ENCODE data around the gene DHCR7.

The DHCR7 gene

DNA sequence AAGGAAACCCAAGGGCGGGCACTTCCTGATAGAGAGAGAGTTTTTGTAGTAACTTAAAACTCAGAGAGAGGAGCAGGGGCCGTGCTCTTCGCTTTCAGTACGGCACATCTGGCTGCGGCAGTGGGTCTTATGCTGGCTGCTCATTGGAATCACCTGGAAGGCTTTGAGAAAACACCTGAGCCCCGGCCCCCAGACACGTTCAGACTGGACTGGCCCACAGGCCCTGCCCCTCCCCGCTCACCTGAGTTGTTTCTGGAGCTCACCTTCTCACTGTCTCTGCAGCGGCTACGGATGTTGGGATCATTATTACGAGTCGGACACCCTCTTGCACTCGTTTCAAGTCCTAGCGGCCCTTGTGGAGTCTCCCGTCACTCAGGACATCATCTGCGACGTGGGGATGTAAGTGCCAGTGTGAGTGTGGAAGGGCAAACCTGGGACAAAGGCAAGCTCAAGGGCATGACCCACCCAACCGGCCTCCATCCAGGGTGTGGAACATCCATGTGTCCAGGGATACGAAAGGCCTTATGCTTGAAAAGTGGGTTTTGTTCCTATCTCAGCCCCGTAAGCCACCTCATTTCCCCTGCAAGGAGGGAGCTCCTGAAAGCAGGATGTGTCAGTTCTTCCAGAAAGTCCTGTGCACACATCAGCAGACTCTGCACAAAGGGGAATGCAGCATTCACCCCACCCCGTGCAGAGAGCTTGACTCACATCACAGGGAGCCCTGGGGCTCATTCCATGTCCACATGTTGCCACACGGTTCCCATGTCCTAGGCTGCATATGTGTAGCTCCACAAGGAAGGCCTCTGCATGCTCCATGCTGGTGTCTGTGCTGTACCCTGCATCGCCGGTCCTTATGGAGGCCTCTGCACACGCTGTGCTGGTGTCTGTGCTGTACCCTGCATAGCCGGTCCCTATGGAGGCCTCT is 10.2 kb upstream of the DHCR7 start:
- DNase-seq: no peak

GRCh38 chr11:71456831-71457230 is 8.6 kb upstream of the DHCR7 start:
- DNase-seq: no peak

GRCh38 chr11:71456294-71456693 is 8.1 kb upstream of the DHCR7 start:
- no peak for DNase-seq

- DNase-seq: no peak
Measured at GRCh38 chr11:71454470-71455113, 6.4 kb upstream of the DHCR7 start.

GRCh38 chr11:71453918-71454304 is 5.7 kb upstream of the DHCR7 start:
- no peak for DNase-seq

DNA sequence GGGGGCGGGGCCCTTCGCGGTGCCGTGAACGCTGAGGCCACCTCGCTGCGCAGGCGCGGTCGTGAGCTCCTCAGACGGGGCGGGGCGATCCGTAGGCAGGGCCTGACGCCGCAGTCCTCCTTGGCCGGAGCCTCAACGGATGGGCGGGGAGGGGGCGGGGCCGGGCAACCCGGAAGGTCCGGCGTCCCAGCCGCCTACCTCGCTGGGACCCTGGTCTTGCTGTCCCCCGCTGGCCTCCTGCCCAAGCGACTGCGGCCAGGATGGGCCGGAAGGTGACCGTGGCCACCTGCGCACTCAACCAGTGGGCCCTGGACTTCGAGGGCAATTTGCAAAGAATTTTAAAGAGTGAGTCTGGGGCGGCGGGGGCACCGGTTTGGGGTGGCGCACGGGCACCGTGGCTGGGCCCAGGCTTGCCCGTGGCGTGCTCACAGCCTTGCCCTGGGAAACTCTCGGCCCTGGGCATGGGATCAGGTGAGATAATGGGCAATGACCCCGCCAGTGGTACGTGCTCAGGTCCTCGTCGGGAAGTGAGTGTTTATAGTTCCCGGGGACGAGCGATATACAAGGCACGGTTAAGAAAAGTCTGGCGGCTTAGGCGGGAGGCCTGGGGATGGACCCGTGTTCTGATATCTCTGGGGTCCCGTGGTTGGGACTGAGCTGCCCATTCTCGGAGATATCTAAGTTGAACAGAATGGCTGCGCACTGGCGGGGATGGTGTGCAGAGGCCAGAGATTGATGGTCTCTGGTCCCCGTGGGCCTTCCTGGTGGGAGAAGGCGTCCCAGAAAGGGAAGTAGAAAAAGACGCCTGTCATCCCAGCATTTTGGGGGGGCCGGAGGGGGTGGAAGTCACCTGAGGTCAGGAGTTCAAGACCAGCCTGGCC is 5.1 kb upstream of the DHCR7 start, which contains the start of gene NADSYN1:
NADSYN1 (plus strand) TSS at position 167 of the 881 bp plus-strand sequence; CDS start at position 261, 94 bp downstream.
- peak; percentile 84 for DNase-seq

DNA sequence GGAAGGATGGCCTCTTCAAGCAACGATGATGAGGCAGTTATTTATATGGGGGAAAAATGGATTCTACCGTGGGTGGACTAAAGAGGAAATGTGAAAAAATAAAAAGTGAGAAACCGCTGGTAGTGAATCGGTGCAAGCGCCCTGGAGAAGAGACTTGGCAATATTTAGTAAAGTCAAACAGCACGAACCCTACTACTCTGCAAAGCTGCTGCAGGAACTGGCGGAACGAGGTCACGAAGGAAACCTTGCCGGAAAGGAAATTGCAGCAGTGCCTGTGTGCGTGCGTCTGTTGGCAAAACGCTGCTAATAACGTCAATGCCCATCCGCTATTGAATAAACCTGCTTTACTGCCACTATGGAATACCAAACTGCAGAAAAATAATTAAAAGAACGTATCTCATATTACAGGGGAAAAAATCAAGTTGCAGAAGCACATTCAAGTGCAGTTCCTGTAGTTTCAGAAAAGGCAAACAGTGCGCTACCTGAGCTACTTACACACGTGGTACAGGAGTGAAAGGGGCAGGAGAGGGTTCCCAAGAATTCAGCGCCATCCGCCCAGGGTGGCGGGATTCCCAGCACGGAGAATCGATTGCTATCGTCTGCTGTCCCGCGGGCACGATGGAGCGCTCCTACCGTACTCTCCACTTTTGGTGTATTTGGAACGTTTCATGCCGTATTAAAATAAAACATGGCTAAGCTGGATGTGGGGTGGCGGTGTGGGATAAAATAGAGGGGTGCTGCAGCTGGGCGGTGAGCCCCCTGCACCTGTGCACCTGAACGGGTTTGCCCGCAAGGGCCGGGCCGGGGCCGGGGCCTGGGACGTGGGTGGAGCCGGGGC is 4.2 kb upstream of the DHCR7 start:
- DNase-seq: peak; percentile 80

GRCh38 chr11:71451596-71452198 is 3.5 kb upstream of the DHCR7 start:
- DNase-seq: peak; percentile 18

GRCh38 chr11:71450939-71451338 is 2.7 kb upstream of the DHCR7 start:
- no peak for DNase-seq

DNA sequence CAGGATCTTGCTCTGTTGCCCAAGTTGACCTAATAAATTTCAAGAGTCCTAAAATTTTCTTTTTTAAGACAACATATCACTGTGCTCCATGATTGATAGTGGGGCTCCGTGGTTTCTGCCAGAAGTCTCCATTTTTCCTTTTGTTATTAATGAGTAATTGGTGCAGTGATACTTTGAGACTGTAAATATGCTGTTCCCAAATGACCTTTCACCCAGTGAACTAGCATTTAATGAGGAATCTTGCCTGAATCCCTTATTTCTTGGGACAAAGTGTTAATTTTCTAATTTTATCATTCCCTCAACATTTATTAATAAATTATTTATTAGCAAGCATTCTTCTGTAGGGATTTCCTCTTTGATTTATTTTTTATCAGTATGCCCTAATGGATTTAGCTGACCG is 2.3 kb upstream of the DHCR7 start:
- DNase-seq: no peak

DNA sequence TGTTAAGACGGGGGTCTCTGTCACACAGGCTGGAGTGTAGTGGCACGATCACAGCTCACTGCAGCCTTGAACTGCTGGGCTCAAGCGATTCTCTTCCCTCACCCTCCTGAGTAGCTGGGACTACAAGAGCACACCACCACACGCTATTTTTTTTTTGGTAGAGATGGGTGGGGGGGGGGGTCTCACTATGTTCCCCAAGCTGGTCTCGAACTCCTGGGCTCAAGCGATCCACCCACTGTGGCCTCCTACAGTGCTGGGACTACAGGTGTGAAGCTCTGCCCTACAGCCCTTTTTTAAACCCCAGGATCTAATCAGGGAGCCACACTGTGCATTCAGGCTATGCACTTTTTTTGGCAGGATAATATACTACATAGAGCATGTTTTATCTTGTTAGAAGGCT is 1.4 kb upstream of the DHCR7 start:
- DNase-seq: no peak

DNA sequence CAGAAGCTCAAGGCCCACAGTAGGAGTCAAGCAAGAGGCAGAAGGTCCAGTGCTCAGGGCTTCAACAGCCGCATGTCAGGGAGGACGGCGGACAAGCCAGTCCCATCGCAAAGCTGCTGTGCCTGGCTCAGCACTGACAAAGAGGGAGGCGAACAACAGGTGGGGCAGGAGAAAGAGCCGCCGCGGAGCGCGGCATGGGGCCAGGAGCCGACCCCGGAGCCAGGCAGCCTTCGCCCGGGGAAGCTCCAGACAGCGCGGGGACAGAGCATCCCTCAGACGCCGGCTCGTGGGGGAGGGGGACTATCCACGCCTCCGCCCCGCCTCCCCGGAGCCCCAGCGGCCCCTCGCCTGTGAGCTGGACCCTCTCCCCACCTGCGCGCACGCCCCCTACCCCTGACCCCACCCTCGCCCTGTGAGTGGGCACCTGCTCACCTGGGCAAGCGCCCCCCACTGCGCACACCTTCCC is 369 bp downstream of the DHCR7 start:
- peak; percentile 85 for DNase-seq

DNA sequence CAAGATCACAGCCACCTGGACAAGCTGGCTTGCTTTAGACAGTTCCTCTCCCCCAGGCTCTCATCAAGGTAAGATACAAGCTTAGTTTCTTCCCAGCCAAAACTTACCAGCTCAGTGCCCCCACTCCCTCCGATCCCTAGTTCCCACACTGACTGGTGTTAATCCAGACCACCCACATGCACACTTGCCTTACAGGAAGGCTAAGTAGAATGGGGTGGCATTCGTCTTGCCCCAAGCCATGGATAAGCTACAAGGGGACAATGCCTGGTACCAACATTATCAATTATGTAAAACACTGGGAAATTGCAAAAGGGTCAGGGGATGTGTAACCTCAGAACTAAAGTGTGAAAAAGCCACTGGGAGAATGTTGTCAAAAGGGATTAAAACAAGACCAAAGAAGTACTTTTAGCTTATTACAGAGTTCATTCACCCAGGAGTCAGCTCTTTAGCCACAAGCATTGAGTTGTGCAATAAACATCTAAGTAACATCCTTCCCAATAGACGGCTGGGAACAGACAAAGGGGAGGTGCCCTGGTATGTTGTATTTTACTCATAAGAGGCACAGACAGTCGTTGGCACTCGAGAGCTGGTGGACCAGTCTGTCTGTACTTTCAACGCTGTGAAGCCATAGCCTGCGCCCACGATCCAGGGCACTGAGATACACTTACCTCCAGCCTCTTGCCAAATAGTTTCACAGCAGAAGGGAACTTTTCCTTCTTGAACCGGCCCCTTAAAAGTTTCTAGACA is 1.1 kb downstream of the DHCR7 start:
- no peak for DNase-seq

DNA sequence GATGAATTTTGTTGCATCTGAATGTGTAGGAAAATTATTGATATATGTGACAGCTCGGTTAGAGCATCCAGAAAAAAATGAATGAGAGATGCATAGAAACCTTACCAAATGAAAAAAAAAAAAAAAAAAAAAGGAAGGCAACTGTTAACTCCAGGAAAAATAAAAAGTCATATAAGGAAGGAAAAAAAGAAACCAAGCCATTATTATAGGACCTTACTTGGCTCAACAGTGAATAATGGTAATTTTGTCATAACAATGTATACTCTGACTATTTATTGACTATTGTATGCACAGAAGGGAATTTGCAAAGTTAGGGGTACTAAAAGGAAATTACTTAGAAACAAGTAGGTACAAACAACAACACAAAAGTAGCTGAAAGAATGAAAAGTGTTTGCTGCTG is 2.0 kb downstream of the DHCR7 start:
- DNase-seq: no peak

GRCh38 chr11:71444811-71445210 is 3.4 kb downstream of the DHCR7 start:
- DNase-seq: no peak

DNA sequence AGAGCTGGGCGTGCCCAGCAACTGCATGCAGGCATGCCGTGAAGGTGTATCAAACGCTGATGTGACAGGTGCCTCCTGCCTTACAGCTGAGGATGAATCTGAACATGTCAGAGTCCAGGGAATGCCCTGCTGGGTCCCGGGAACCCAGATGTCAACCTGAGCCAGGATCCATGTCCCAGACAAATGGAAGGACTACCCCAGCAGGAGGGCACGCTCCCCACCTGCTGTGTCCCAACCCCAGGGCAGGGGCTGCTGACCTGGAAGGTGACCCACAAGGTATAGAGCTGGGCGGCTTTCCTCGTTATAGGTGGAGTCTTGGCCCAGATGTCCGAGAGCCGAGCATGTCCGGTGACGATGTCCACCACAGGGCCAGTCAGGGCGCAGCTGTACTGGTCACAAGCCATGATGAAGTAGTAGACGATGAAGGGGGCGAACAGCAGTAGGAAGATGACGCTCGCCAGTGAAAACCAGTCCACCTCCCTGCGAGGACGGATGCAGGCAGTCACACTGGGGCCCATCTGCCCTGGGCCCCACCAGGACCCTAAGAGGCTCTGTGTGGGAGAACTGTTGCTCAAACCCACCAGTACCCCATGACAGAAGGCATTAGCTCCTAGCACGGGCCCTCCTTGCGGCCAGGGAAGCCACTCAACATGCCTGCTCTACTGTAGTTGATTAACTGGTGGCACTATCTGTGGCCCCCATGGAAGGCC is 4.3 kb downstream of the DHCR7 start:
- no peak for DNase-seq

GRCh38 chr11:71442880-71443279 is 5.3 kb downstream of the DHCR7 start:
- no peak for DNase-seq

DNA sequence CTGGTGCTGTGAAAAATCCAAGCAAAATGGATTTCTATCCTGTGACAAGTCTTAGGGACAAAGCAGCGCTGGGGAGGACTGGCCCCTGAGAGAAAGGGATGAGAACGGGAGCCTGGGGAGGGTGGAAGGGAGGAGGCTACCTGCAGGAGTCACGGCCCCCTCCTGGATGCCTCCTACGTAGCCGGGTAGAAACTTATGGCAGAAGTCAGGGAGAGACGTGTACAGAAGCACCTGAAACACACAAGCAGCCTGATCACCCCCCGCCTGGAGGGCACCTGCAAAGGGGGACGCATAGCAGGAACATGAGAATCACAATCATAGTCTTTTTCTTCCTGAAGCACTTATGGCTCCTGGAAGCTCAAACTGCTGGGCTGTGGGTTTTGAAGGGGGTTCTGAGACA is 6.1 kb downstream of the DHCR7 start:
- no peak for DNase-seq

DNA sequence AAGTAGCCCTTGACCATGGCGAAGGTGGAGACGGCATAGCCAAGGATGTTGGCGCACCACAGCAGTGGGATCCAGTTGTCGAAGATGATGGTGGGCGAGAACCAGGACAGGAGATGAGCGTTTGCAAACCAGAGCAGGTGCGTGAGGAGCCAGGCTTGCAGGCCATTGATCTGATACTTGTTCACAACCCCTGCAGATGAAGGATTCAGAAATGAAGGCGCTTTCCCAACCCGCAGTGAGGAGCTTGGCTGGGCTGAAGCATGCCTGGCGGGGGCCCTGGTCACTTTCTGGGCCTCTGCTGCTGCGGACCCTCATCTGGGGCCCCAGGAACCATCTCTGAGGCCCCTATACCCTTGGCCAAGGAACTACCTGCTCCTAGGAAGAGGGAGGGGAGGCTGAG is 6.9 kb downstream of the DHCR7 start:
- DNase-seq: no peak
